ENCODE results near the gene CYBA. TPM values are rescaled to one million over a fixed set of nuclear protein-coding genes. Genes with fewer than 3 reads are reported as not detected.
A peak's percentile ranks its signal among the peaks of the same experiment; 100 is the strongest.

Gene CYBA
- polyA plus RNA-seq, 3 donors = 1,168 to 2,376 (median 2,092) TPM

DNA sequence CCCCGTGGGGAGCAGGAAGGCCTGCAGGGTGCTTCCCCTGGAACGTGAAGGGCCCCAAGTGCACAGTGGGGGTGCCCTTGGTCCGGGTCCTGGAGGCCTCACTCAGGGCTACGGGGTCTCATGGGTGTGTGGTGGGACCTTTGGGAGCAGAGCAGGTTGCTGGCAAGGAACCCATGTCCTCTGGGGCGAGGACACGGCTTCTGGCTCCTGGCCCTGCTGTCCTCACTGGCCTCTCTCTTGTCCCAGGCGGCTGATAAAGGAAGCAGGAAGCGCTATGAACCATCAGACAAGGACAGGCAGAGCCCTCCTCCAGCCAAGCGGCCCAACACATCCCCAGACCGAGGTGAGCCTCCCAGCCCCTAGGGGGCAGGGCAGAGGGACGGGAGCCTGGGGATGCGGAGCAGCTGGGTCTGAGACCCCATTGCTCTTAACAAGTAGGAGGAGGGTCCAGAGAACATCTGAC lies 22.3 kb downstream of the CYBA start:
- no peaks in the 10 kb centered on the region for H3K9me3 Mint-ChIP-seq
- H2AFZ ChIP-seq (ENCODE audit: insufficient read depth, low read depth, low read length, poor library complexity, severe bottlenecking) = no peak overlapping the region
- DNase-seq = peak in 1 of 3 donors; percentile 7
- no peak overlapping the region for H3K4me3 ChIP-seq (replicated peaks in 1 of 3; ENCODE audit: low read depth in 2 of 3, low read length in 3 of 3)
- H3K27me3 ChIP-seq (ENCODE audit: control insufficient read depth in 2 of 2, insufficient read depth in 2 of 2, low read length in 2 of 2) = no peaks in the 10 kb centered on the region
- peak overlapping the region in 3 of 7 donors; percentile 38 to 46 (median 45) for H3K27ac Mint-ChIP-seq
- intact Hi-C loops (cut with micrococcal nuclease) = no loop called here
- H3K4me3 Mint-ChIP-seq = no peak overlapping the region
- no peaks in the 10 kb centered on the region for H3K79me2 ChIP-seq (ENCODE audit: insufficient read depth, low read length)
- H3K9me3 ChIP-seq (replicated peaks in 1 of 2; ENCODE audit: control insufficient read depth in 1 of 2, insufficient read depth in 1 of 2, low read length in 2 of 2) = no peaks in the 10 kb centered on the region
- H3K4me1 ChIP-seq (ENCODE audit: control insufficient read depth in 1 of 2, insufficient read depth in 2 of 2, low read length in 2 of 2) = peaks cover 1 to 4% of the 10 kb centered on the region in 2 donors
- no peak overlapping the region for H3K27ac ChIP-seq (ENCODE audit: low read depth in 1 of 2, low read length in 2 of 2)
- peaks cover 68 to 86% of the 10 kb centered on the region in 2 donors for H3K36me3 ChIP-seq (replicated peaks in 1 of 2; ENCODE audit: control insufficient read depth in 1 of 2, insufficient read depth in 2 of 2, low read length in 2 of 2)
- WGBS (ENCODE audit: insufficient coverage) = 86% methylated on average over 7 of the region's 12 CpGs
- H3K4me1 Mint-ChIP-seq = peaks cover 2% of the 10 kb centered on the region
- peaks cover 74 to 95% of the 10 kb centered on the region in 2 donors for H3K36me3 Mint-ChIP-seq
- TF ChIP-seq, protein P1, sequence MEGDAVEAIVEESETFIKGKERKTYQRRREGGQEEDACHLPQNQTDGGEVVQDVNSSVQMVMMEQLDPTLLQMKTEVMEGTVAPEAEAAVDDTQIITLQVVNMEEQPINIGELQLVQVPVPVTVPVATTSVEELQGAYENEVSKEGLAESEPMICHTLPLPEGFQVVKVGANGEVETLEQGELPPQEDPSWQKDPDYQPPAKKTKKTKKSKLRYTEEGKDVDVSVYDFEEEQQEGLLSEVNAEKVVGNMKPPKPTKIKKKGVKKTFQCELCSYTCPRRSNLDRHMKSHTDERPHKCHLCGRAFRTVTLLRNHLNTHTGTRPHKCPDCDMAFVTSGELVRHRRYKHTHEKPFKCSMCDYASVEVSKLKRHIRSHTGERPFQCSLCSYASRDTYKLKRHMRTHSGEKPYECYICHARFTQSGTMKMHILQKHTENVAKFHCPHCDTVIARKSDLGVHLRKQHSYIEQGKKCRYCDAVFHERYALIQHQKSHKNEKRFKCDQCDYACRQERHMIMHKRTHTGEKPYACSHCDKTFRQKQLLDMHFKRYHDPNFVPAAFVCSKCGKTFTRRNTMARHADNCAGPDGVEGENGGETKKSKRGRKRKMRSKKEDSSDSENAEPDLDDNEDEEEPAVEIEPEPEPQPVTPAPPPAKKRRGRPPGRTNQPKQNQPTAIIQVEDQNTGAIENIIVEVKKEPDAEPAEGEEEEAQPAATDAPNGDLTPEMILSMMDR (IDR thresholded peaks at IDR 0.05) = peak; percentile 33
- peaks cover 2 to 6% (median 2%) of the 10 kb centered on the region in 3 donors for H3K27me3 Mint-ChIP-seq (ENCODE audit: low read depth in 3 of 3)
- H3K9ac ChIP-seq (ENCODE audit: insufficient read depth, low read length, poor library complexity, severe bottlenecking) = no peak overlapping the region
- H4K20me1 ChIP-seq (ENCODE audit: insufficient read depth, low read length) = peaks cover 13% of the 10 kb centered on the region
- H3K4me2 ChIP-seq (replicated peaks; ENCODE audit: extremely low read depth, low read length, poor library complexity, severe bottlenecking) = no peak overlapping the region

DNA sequence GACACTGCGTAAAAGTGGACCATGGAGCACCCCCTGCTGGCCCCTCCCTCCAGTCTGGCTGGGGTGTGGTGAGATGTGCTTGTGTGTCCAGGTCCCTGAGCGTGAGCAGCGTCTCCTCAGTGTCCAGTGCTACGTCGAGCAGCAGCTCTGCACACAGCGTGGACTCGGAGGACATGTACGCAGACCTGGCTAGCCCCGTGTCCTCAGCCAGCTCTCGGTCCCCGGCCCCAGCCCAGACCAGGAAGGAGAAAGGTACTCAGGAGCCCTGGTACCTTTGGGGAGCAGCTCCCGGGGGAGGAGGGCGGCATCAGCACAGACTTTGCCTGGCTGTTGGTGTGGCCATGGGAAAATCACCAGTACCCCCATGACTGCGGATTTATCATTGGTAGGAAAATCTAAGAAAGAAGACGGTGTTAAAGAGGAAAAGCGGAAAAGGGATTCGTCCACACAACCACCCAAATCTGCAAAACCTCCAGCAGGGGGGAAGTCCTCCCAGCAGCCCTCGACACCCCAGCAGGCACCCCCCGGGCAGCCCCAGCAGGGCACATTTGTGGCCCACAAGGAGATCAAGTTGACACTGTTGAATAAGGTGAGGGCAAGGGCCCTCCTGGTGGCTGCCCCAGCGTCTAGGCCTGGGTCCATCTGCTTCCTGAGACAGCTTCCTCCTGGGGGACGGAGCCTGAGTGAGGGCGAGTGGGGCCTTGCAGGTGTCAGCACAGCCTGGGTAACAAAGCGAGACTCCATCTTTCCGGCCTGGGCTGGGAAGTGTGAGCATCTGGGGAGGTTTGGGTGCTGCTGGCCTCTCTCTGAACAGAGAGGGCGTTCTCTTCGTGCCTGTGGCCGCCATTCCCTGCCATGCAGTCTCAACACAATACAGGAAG lies 23.1 kb downstream of the CYBA start:
- H2AFZ ChIP-seq (ENCODE audit: insufficient read depth, low read depth, low read length, poor library complexity, severe bottlenecking) = no peak overlapping the region
- H3K4me1 ChIP-seq (ENCODE audit: control insufficient read depth in 1 of 2, insufficient read depth in 2 of 2, low read length in 2 of 2) = no peaks in the 10 kb centered on the region
- peaks cover 76 to 94% of the 10 kb centered on the region in 2 donors for H3K36me3 ChIP-seq (replicated peaks in 1 of 2; ENCODE audit: control insufficient read depth in 1 of 2, insufficient read depth in 2 of 2, low read length in 2 of 2)
- intact Hi-C loops (cut with micrococcal nuclease) = no loop called here
- Mint-ChIP-seq H3K27me3 (ENCODE audit: low read depth in 3 of 3) (peaks cover 0 to 6% (median 2%) of the 10 kb centered on the region in 3 donors), H3K36me3 (peaks cover 82 to 98% of the 10 kb centered on the region in 2 donors), H3K9me3 (no peaks in the 10 kb centered on the region), H3K27ac (peak overlapping the region in 1 of 7 donors; percentile 45), H3K4me1 (no peaks in the 10 kb centered on the region), H3K4me3 (no peak overlapping the region)
- TF ChIP-seq, protein P1 (IDR thresholded peaks at IDR 0.05) = no peak
- H3K4me2 ChIP-seq (replicated peaks; ENCODE audit: extremely low read depth, low read length, poor library complexity, severe bottlenecking) = no peak overlapping the region
- H4K20me1 ChIP-seq (ENCODE audit: insufficient read depth, low read length) = peaks cover 8% of the 10 kb centered on the region
- H3K9ac ChIP-seq (ENCODE audit: insufficient read depth, low read length, poor library complexity, severe bottlenecking) = no peak overlapping the region
- H3K9me3 ChIP-seq (replicated peaks in 1 of 2; ENCODE audit: control insufficient read depth in 1 of 2, insufficient read depth in 1 of 2, low read length in 2 of 2) = no peaks in the 10 kb centered on the region
- H3K4me3 ChIP-seq (replicated peaks in 1 of 3; ENCODE audit: low read depth in 2 of 3, low read length in 3 of 3) = no peak overlapping the region
- 90% methylated on average over 18 of the region's 27 CpGs for WGBS (ENCODE audit: insufficient coverage)
- H3K27ac ChIP-seq (ENCODE audit: low read depth in 1 of 2, low read length in 2 of 2) = no peak overlapping the region
- no peaks in the 10 kb centered on the region for H3K79me2 ChIP-seq (ENCODE audit: insufficient read depth, low read length)
- no peaks in the 10 kb centered on the region for H3K27me3 ChIP-seq (ENCODE audit: control insufficient read depth in 2 of 2, insufficient read depth in 2 of 2, low read length in 2 of 2)
- DNase-seq = no peak

All from CD14-positive monocyte (primary cell).